GM19324 (cell line): Measurements from ENCODE around the gene STUM.

Experiments used
- ATAC-seq: cut with Tn5 transposase; IDR thresholded peaks from one replicate; pipeline ENCODE4 v1.9.1; 2021; ENCODE audit warnings: mild to moderate bottlenecking, moderate library complexity; ENCODE audit not compliant: unreplicated experiment, low FRiP score

The STUM gene

GRCh38 chr1:226649244-226649643 lies 100.7 kb downstream of the STUM start:
- ATAC-seq = no peak

- no peak for ATAC-seq
Observed at GRCh38 chr1:226649780-226650179, 101.2 kb downstream of the STUM start.

- no peak for ATAC-seq
Observed at GRCh38 chr1:226650236-226650841, 101.8 kb downstream of the STUM start.

GRCh38 chr1:226651041-226651731 lies 102.6 kb downstream of the STUM start:
- ATAC-seq = no peak

- ATAC-seq = no peak
Observed at GRCh38 chr1:226651732-226652105, 103.2 kb downstream of the STUM start.

GRCh38 chr1:226652613-226653012 lies 104.0 kb downstream of the STUM start:
- ATAC-seq = no peak

GRCh38 chr1:226653311-226653921 lies 104.9 kb downstream of the STUM start:
- ATAC-seq = peak; percentile 84

GRCh38 chr1:226654046-226654667 lies 105.6 kb downstream of the STUM start:
- no peak for ATAC-seq

- ATAC-seq = no peak
Observed at GRCh38 chr1:226654668-226655055, 106.1 kb downstream of the STUM start.

- no peak for ATAC-seq
Observed at GRCh38 chr1:226655251-226656163, 106.9 kb downstream of the STUM start.

GRCh38 chr1:226656201-226656600 lies 107.6 kb downstream of the STUM start:
- ATAC-seq = no peak

- ATAC-seq = no peak
Observed at GRCh38 chr1:226656601-226657277, 108.2 kb downstream of the STUM start.

- no peak for ATAC-seq
Observed at GRCh38 chr1:226657895-226658545, 109.5 kb downstream of the STUM start.

- ATAC-seq = no peak
Observed at GRCh38 chr1:226658546-226659125, 110.1 kb downstream of the STUM start.
